ENCODE results near the gene AATF. TPM values are rescaled to one million over a fixed set of nuclear protein-coding genes. Genes with fewer than 3 reads are reported as not detected.

Gene AATF
- total and polyA plus RNA-seq, 12 donors: 21.0 to 68.2 (median 41.1) TPM

- Histone ChIP-seq H3K9me3 (replicated peaks in 1 of 3) (no peaks in the 10 kb centered on the region), H3K36me3 (replicated peaks in 1 of 2) (no peaks in the 10 kb centered on the region), H3K27me3 (peaks cover 99% of the 10 kb centered on the region), H3K4me1 (replicated peaks in 1 of 2) (peaks cover 6 to 8% of the 10 kb centered on the region in 2 donors), H3K4me3 (peak overlapping the region in 1 of 4 donors; percentile 28), H3K27ac (no peak overlapping the region)
- no peak for DNase-seq
- TF ChIP-seq POLR2A (IDR thresholded peaks at IDR 0.05) (no peak), CTCF (IDR thresholded peaks at IDR 0.05) (no peak)
- intact Hi-C loops (cut with DNase I): loop anchor here in 1 of 2 donors (10.0 kb wide), 1 partner anchor 102 kb away; no protein-coding TSS in a partner anchor
- 7 to 10% (median 8%) methylated on average over 31 to 59 of the region's 59 CpGs for WGBS, 4 donors
Observed at GRCh38 chr17:36942631-36943125, 6.1 kb upstream of the AATF start.

- 23 to 32% (median 27%) methylated on average over 23 to 44 of the region's 44 CpGs for WGBS, 4 donors
- intact Hi-C loops (cut with DNase I): loop anchor here in 1 of 2 donors (10.0 kb wide), 1 partner anchor 101 kb away; no protein-coding TSS in a partner anchor
- TF ChIP-seq CTCF (IDR thresholded peaks at IDR 0.05) (no peak), POLR2A (IDR thresholded peaks at IDR 0.05) (no peak)
- Histone ChIP-seq H3K36me3 (replicated peaks in 1 of 2) (no peaks in the 10 kb centered on the region), H3K4me1 (replicated peaks in 1 of 2) (peaks cover 6 to 13% of the 10 kb centered on the region in 2 donors), H3K4me3 (no peak overlapping the region), H3K27me3 (peaks cover 91% of the 10 kb centered on the region), H3K9me3 (replicated peaks in 1 of 3) (no peaks in the 10 kb centered on the region), H3K27ac (no peak overlapping the region)
- no peak for DNase-seq
Observed at GRCh38 chr17:36943250-36944191, 5.2 kb upstream of the AATF start.

GRCh38 chr17:36944553-36944952 is 4.2 kb upstream of the AATF start:
- Histone ChIP-seq H3K4me3 (no peak overlapping the region), H3K27ac (no peak overlapping the region), H3K4me1 (replicated peaks in 1 of 2) (peaks cover 9 to 13% of the 10 kb centered on the region in 2 donors), H3K9me3 (replicated peaks in 1 of 3) (no peaks in the 10 kb centered on the region), H3K27me3 (peaks cover 80% of the 10 kb centered on the region), H3K36me3 (replicated peaks in 1 of 2) (no peaks in the 10 kb centered on the region)
- 5 to 13% (median 10%) methylated on average over 1 of the region's 1 CpG for WGBS, 4 donors
- TF ChIP-seq CTCF (IDR thresholded peaks at IDR 0.05): no peak
- no peak for TF ChIP-seq POLR2A (IDR thresholded peaks at IDR 0.05)
- no peak for DNase-seq
- intact Hi-C loops (cut with DNase I): loop anchor here in 1 of 2 donors (10.0 kb wide), 1 partner anchor 100 kb away; no protein-coding TSS in a partner anchor

GRCh38 chr17:36945140-36945539 is 3.6 kb upstream of the AATF start:
- Histone ChIP-seq H3K27ac (no peak overlapping the region), H3K9me3 (replicated peaks in 1 of 3) (no peaks in the 10 kb centered on the region), H3K4me1 (replicated peaks in 1 of 2) (peaks cover 15 to 18% of the 10 kb centered on the region in 2 donors), H3K4me3 (no peak overlapping the region), H3K27me3 (peaks cover 76% of the 10 kb centered on the region), H3K36me3 (replicated peaks in 1 of 2) (no peaks in the 10 kb centered on the region)
- intact Hi-C loops (cut with DNase I): loop anchor here in 1 of 2 donors (10.0 kb wide), 1 partner anchor 100 kb away; no protein-coding TSS in a partner anchor
- TF ChIP-seq CTCF (IDR thresholded peaks at IDR 0.05) (no peak), POLR2A (IDR thresholded peaks at IDR 0.05) (no peak)
- WGBS, 4 donors: 27 to 54% (median 43%) methylated on average over 1 of the region's 1 CpG
- DNase-seq: no peak

Data from adrenal gland (tissue), 12 donors.